Measurements from ENCODE around the gene NEGR1. TPM values are rescaled to one million over a fixed set of nuclear protein-coding genes. Genes with fewer than 3 reads are reported as not detected.

NEGR1 gene
- total RNA-seq, 1 donor from 2014 or later: 2.4 TPM

- H3K9me3 Mint-ChIP-seq: peaks cover 3% of the 10 kb centered on the region
- no peak overlapping the region for H3K27ac Mint-ChIP-seq
- H3K4me1 Mint-ChIP-seq: peaks cover 3% of the 10 kb centered on the region
- no peak overlapping the region for H3K4me3 Mint-ChIP-seq
- no peak for TF ChIP-seq CTCF (IDR thresholded peaks at IDR 0.05; ENCODE audit: unreplicated experiment)
- no peaks in the 10 kb centered on the region for H3K36me3 Mint-ChIP-seq
- no peaks in the 10 kb centered on the region for H3K27me3 Mint-ChIP-seq (ENCODE audit: low read depth)
- no peak for DNase-seq (ENCODE audit: low spot score in 2 of 2, unreplicated experiment in 2 of 2)
Observed at GRCh38 chr1:71788113-71788512, 494.2 kb downstream of the NEGR1 start.

- no peak for DNase-seq (ENCODE audit: low spot score in 2 of 2, unreplicated experiment in 2 of 2)
- Mint-ChIP-seq H3K4me3 (no peak overlapping the region), H3K27ac (no peak overlapping the region), H3K36me3 (no peaks in the 10 kb centered on the region), H3K9me3 (peaks cover 3% of the 10 kb centered on the region), H3K27me3 (ENCODE audit: low read depth) (no peaks in the 10 kb centered on the region), H3K4me1 (peaks cover 3% of the 10 kb centered on the region)
- no peak for TF ChIP-seq CTCF (IDR thresholded peaks at IDR 0.05; ENCODE audit: unreplicated experiment)
Observed at GRCh38 chr1:71787699-71788098, 494.6 kb downstream of the NEGR1 start.

- no peak for TF ChIP-seq CTCF (IDR thresholded peaks at IDR 0.05; ENCODE audit: unreplicated experiment)
- Mint-ChIP-seq H3K27ac (no peak overlapping the region), H3K4me1 (peaks cover 3% of the 10 kb centered on the region), H3K9me3 (peaks cover 3% of the 10 kb centered on the region), H3K36me3 (no peaks in the 10 kb centered on the region), H3K27me3 (ENCODE audit: low read depth) (no peaks in the 10 kb centered on the region), H3K4me3 (no peak overlapping the region)
- DNase-seq (ENCODE audit: low spot score in 2 of 2, unreplicated experiment in 2 of 2): no peak
Observed at GRCh38 chr1:71786218-71786617, 496.1 kb downstream of the NEGR1 start.

DNA sequence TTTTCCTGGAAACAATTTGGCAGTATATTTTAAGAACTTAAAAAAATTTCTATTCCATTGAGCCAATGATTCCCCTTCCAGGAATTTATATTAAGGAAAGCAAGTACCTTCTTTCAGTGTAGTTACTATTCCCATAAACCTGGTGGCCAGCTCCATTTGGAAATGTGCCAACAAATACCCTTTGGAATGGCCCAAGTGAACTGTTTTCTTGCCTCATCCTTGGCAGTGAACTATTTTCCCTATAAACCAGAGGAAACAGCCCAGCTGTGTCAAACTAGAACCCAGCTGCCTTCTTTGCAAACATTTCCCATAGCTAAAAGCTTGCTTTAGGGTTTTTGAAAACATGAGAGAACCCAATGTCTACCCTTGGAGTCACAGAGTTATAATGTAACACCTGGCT is 496.9 kb downstream of the NEGR1 start:
- H3K4me3 Mint-ChIP-seq: no peak overlapping the region
- DNase-seq (ENCODE audit: low spot score in 2 of 2, unreplicated experiment in 2 of 2): no peak
- TF ChIP-seq CTCF (IDR thresholded peaks at IDR 0.05; ENCODE audit: unreplicated experiment): no peak
- no peaks in the 10 kb centered on the region for H3K27me3 Mint-ChIP-seq (ENCODE audit: low read depth)
- H3K27ac Mint-ChIP-seq: no peak overlapping the region
- H3K9me3 Mint-ChIP-seq: no peaks in the 10 kb centered on the region
- no peaks in the 10 kb centered on the region for H3K4me1 Mint-ChIP-seq
- no peaks in the 10 kb centered on the region for H3K36me3 Mint-ChIP-seq

GRCh38 chr1:71785000-71785399 is 497.3 kb downstream of the NEGR1 start:
- Mint-ChIP-seq H3K36me3 (no peaks in the 10 kb centered on the region), H3K27me3 (ENCODE audit: low read depth) (no peaks in the 10 kb centered on the region), H3K4me1 (no peaks in the 10 kb centered on the region), H3K9me3 (no peaks in the 10 kb centered on the region), H3K27ac (no peak overlapping the region), H3K4me3 (no peak overlapping the region)
- no peak for DNase-seq (ENCODE audit: low spot score in 2 of 2, unreplicated experiment in 2 of 2)
- no peak for TF ChIP-seq CTCF (IDR thresholded peaks at IDR 0.05; ENCODE audit: unreplicated experiment)

- TF ChIP-seq CTCF (IDR thresholded peaks at IDR 0.05; ENCODE audit: unreplicated experiment): no peak
- Mint-ChIP-seq H3K27ac (no peak overlapping the region), H3K4me1 (no peaks in the 10 kb centered on the region), H3K36me3 (no peaks in the 10 kb centered on the region), H3K4me3 (no peak overlapping the region), H3K27me3 (ENCODE audit: low read depth) (no peaks in the 10 kb centered on the region), H3K9me3 (no peaks in the 10 kb centered on the region)
- no peak for DNase-seq (ENCODE audit: low spot score in 2 of 2, unreplicated experiment in 2 of 2)
Observed at GRCh38 chr1:71784241-71784640, 498.1 kb downstream of the NEGR1 start.
